ENCODE measurements around the gene NECAB3.

DNA sequence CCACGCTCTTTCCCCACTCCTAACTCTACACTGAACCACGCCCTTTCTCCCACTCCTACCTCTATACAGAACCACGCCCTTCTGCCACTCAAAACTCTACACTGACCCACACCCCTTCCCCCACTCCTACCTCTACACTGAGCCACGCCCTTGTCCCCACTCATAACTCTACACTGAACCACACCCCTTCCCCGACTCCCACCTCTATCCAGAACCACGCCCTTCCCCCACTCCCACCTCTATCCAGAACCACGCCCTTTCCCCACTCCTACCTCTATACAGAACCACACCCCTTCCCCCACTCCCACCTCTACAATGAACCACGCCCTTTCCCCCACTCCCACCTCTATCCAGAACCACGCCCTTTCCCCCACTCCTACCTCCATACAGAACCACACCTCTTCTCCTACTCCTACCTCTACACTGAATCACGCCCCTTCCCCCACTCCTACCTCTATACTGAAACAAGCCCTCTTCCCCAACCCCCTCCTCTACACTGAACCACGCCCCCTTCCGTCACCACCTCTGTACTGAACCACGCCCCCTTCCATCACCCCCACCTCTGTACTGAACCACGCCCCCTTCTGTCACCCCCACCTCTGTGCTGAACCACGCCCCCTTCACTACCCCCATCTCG, 35.8 kb upstream of the NECAB3 start:
- TF ChIP-seq, protein P1, sequence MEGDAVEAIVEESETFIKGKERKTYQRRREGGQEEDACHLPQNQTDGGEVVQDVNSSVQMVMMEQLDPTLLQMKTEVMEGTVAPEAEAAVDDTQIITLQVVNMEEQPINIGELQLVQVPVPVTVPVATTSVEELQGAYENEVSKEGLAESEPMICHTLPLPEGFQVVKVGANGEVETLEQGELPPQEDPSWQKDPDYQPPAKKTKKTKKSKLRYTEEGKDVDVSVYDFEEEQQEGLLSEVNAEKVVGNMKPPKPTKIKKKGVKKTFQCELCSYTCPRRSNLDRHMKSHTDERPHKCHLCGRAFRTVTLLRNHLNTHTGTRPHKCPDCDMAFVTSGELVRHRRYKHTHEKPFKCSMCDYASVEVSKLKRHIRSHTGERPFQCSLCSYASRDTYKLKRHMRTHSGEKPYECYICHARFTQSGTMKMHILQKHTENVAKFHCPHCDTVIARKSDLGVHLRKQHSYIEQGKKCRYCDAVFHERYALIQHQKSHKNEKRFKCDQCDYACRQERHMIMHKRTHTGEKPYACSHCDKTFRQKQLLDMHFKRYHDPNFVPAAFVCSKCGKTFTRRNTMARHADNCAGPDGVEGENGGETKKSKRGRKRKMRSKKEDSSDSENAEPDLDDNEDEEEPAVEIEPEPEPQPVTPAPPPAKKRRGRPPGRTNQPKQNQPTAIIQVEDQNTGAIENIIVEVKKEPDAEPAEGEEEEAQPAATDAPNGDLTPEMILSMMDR (IDR thresholded peaks at IDR 0.05), result no peak
- no peak for TF ChIP-seq EP300 (IDR thresholded peaks at IDR 0.05; ENCODE audit: low read depth)

Data from transverse colon (tissue), 3 donors.